Measurements from ENCODE around the gene TRABD2A. TPM values are rescaled to one million over a fixed set of nuclear protein-coding genes. Genes with fewer than 3 reads are reported as not detected.

TRABD2A gene
- total and polyA plus RNA-seq, 9 of the 15 experiments (the other 6 are each of a cell fraction or from before 2014, with no cell fraction given): 0.07 to 0.45 (median 0.25) TPM

- TF ChIP-seq SIRT6 (IDR thresholded peaks at IDR 0.05; ENCODE audit: low read depth, low read length): no peak
- TF ChIP-seq MAX (CRISPR knock-in tag; IDR thresholded peaks at IDR 0.05): no peak
- peak; percentile 54 for TF ChIP-seq CREM (IDR thresholded peaks at IDR 0.05; ENCODE audit: low read depth)
- TF ChIP-seq FOXO4 (CRISPR knock-in tag; IDR thresholded peaks at IDR 0.05): no peak
- peak; percentile 27; the same call in 1 of the 2 replicates for TF ChIP-seq ZBTB9 (CRISPR knock-in tag; IDR thresholded peaks at IDR 0.05)
- TF ChIP-seq HOMEZ (CRISPR knock-in tag; IDR thresholded peaks at IDR 0.05): no peak
- TF ChIP-seq CHAMP1 (IDR thresholded peaks at IDR 0.05): no peak
- TF ChIP-seq KLF1 (tag; IDR thresholded peaks at IDR 0.05): no peak
- TF ChIP-seq MBD1 (CRISPR knock-in tag; IDR thresholded peaks at IDR 0.05): no peak
- no peak for TF ChIP-seq ZNF174 (CRISPR knock-in tag; IDR thresholded peaks at IDR 0.05)
- TF ChIP-seq PHB2 (IDR thresholded peaks at IDR 0.05; ENCODE audit: low read depth): no peak
- no peak for TF ChIP-seq ZBTB34 (CRISPR knock-in tag; IDR thresholded peaks at IDR 0.05)
- no peak for TF ChIP-seq ZNF431 (CRISPR knock-in tag; IDR thresholded peaks at IDR 0.05)
- no peak for TF ChIP-seq NELFE (IDR thresholded peaks at IDR 0.05; ENCODE audit: insufficient read depth, insufficient read length)
- peak; percentile 50; the same call in 1 of the 2 replicates for TF ChIP-seq JUND (IDR thresholded peaks at IDR 0.05; ENCODE audit: borderline replicate concordance, low read depth, low read length)
- peak; percentile 26; the same call in 1 of the 3 replicates for TF ChIP-seq JUND (tag; IDR thresholded peaks at IDR 0.05; ENCODE audit: borderline replicate concordance, low read depth, low read length)
- TF ChIP-seq GABPA (tag; conservative IDR thresholded peaks at IDR 0.05; ENCODE audit: low read depth): peak; percentile 59
- no peak for TF ChIP-seq ZNF76 (CRISPR knock-in tag; IDR thresholded peaks at IDR 0.05; ENCODE audit: borderline replicate concordance)
Observed at GRCh38 chr2:84830095-84830494, 50.8 kb downstream of the TRABD2A start (continued).
